Measurements from ENCODE around the gene CERK.
"Not testable (repeated sequence)": the region's sequence is repeated elsewhere in the genome, so short reads cannot be mapped to it uniquely, and the experiment has no call there.

CERK gene

DNA sequence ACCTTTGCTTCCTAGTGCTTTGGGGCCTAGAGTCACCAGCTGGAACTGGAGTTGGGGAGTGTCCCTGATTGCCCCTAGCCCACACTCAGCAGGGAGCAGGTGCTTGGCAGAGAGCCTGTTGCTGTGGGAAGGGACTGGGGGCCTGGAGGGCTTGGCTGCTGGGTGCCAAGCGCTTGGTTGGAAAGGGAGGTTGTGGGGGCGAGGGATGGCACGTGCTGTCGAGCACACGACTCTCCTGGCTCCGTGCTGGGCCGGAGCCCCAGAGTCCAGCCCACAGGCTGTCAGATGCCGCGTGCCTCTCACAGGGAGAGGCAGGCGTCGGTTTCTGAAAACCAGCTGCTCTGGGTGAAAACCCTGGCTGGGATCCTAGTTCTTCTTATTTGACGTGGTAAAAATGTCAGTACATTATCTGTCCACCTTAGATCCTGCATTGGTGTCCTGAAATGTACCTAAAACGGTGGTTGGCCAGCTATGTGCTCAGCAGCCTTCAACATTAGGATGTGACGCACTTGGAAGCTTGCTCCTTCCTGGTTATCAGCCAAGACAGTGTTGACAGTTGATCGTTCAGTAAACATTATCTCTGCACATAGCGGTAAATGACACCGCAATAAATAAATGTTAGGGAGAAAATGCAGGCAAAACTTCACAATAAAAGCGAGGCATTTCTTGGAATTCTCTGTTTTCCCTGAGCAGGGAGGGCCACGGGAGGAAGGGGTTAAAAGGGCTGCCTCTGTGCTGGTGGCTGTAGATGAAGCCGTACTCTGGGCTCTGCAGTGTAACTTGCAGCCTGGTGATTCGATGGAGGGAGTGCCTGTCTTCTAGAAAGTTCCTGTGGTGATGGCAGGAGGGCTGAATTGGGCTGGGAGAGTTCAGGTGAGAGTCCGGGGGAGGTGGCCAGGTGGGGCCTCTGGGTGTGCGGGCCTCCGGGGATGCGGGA lies 88.6 kb downstream of the CERK start (continued):
- TF ChIP-seq, protein P1, sequence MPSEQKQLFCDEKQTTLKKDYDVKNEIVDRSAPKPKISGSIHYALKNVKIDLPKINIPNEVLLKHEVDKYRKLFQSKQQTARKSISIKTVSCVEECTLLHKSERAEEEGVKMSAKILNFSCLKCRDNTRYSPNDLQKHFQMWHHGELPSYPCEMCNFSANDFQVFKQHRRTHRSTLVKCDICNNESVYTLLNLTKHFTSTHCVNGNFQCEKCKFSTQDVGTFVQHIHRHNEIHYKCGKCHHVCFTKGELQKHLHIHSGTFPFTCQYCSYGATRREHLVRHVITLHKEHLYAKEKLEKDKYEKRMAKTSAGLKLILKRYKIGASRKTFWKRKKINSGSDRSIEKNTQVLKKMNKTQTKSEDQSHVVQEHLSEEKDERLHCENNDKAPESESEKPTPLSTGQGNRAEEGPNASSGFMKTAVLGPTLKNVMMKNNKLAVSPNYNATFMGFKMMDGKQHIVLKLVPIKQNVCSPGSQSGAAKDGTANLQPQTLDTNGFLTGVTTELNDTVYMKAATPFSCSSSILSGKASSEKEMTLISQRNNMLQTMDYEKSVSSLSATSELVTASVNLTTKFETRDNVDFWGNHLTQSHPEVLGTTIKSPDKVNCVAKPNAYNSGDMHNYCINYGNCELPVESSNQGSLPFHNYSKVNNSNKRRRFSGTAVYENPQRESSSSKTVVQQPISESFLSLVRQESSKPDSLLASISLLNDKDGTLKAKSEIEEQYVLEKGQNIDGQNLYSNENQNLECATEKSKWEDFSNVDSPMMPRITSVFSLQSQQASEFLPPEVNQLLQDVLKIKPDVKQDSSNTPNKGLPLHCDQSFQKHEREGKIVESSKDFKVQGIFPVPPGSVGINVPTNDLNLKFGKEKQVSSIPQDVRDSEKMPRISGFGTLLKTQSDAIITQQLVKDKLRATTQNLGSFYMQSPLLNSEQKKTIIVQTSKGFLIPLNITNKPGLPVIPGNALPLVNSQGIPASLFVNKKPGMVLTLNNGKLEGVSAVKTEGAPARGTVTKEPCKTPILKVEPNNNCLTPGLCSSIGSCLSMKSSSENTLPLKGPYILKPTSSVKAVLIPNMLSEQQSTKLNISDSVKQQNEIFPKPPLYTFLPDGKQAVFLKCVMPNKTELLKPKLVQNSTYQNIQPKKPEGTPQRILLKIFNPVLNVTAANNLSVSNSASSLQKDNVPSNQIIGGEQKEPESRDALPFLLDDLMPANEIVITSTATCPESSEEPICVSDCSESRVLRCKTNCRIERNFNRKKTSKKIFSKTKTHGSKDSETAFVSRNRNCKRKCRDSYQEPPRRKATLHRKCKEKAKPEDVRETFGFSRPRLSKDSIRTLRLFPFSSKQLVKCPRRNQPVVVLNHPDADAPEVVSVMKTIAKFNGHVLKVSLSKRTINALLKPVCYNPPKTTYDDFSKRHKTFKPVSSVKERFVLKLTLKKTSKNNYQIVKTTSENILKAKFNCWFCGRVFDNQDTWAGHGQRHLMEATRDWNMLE (tag by site-specific recombination; conservative IDR thresholded peaks at IDR 0.05; ENCODE audit: low read depth), result no peak
- TF ChIP-seq ZNF585B (tag by site-specific recombination; IDR thresholded peaks at IDR 0.05), result 0 out of 2 replicates have a peak, but pooled peaks have one; percentile 20
- TF ChIP-seq, protein P2, sequence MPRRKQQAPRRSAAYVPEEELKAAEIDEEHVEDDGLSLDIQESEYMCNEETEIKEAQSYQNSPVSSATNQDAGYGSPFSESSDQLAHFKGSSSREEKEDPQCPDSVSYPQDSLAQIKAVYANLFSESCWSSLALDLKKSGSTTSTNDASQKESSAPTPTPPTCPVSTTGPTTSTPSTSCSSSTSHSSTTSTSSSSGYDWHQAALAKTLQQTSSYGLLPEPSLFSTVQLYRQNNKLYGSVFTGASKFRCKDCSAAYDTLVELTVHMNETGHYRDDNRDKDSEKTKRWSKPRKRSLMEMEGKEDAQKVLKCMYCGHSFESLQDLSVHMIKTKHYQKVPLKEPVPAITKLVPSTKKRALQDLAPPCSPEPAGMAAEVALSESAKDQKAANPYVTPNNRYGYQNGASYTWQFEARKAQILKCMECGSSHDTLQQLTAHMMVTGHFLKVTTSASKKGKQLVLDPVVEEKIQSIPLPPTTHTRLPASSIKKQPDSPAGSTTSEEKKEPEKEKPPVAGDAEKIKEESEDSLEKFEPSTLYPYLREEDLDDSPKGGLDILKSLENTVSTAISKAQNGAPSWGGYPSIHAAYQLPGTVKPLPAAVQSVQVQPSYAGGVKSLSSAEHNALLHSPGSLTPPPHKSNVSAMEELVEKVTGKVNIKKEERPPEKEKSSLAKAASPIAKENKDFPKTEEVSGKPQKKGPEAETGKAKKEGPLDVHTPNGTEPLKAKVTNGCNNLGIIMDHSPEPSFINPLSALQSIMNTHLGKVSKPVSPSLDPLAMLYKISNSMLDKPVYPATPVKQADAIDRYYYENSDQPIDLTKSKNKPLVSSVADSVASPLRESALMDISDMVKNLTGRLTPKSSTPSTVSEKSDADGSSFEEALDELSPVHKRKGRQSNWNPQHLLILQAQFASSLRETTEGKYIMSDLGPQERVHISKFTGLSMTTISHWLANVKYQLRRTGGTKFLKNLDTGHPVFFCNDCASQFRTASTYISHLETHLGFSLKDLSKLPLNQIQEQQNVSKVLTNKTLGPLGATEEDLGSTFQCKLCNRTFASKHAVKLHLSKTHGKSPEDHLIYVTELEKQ (tag by site-specific recombination; IDR thresholded peaks at IDR 0.05; ENCODE audit: borderline replicate concordance), result no peak
- no peak for TF ChIP-seq ZXDB (tag by site-specific recombination; IDR thresholded peaks at IDR 0.05)
- TF ChIP-seq, protein P3, sequence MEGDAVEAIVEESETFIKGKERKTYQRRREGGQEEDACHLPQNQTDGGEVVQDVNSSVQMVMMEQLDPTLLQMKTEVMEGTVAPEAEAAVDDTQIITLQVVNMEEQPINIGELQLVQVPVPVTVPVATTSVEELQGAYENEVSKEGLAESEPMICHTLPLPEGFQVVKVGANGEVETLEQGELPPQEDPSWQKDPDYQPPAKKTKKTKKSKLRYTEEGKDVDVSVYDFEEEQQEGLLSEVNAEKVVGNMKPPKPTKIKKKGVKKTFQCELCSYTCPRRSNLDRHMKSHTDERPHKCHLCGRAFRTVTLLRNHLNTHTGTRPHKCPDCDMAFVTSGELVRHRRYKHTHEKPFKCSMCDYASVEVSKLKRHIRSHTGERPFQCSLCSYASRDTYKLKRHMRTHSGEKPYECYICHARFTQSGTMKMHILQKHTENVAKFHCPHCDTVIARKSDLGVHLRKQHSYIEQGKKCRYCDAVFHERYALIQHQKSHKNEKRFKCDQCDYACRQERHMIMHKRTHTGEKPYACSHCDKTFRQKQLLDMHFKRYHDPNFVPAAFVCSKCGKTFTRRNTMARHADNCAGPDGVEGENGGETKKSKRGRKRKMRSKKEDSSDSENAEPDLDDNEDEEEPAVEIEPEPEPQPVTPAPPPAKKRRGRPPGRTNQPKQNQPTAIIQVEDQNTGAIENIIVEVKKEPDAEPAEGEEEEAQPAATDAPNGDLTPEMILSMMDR (tag by site-specific recombination; IDR thresholded peaks at IDR 0.05), result no peak
- no peak for TF ChIP-seq HOXA7 (CRISPR knock-in tag; IDR thresholded peaks at IDR 0.05; ENCODE audit: borderline replicate concordance)

DNA sequence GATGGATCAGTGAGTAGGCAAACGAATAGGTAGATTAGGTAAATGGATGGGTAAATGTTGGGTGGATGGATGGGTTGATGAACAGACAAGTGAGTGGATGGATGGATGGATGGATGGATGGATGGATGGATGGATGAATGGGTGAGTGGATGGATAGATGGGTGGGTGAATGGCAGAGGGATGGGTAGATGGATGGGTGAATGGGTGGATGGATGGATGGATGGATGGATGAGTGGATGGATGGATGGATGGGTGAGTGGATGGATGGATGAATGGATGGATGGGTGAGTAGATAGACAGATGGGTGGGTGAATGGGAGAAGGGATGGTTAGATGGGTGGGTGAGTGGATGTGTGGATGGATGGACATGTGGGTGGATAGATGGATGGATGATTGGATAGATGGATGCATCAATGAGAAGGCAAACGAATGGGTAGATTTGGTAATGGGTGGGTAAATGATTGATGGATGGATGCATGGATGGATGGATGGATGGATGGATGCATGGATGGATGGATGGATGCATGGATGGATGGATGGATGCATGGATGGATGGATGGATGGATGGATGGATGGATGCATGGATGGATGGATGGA lies 89.7 kb downstream of the CERK start:
- H3K9me3 ChIP-seq (ENCODE audit: control insufficient read depth, insufficient read depth, low read depth, low read length); H3K27ac ChIP-seq (ENCODE audit: extremely low read depth, low read depth, low read length); POLR2A ChIA-PET; H3K4me1 ChIP-seq (ENCODE audit: control insufficient read depth, insufficient read depth, low read length); H3K4me3 ChIP-seq (ENCODE audit: low read depth, low read length); CTCF ChIA-PET; H3K36me3 ChIP-seq (ENCODE audit: control insufficient read depth in 2 of 2, insufficient read depth in 1 of 2, low read length in 2 of 2): not testable (repeated sequence)
- TF ChIP-seq, protein P4, sequence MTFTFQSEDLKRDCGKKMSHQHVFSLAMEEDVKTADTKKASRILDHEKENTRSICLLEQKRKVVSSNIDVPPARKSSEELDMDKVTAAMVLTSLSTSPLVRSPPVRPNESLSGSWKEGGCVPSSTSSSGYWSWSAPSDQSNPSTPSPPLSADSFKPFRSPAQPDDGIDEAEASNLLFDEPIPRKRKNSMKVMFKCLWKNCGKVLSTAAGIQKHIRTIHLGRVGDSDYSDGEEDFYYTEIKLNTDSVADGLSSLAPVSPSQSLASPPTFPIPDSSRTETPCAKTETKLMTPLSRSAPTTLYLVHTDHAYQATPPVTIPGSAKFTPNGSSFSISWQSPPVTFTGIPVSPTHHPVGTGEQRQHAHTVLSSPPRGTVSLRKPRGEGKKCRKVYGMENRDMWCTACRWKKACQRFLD (tag by site-specific recombination; IDR thresholded peaks at IDR 0.05), result peak; percentile 19; the same call in 1 of the 2 replicates
- TF ChIP-seq ZNF366 (tag by site-specific recombination; conservative IDR thresholded peaks at IDR 0.05) (peak; percentile 100), ZBTB7A (tag by site-specific recombination; IDR thresholded peaks at IDR 0.05; ENCODE audit: low read depth) (0 out of 2 replicates have a peak, but pooled peaks have one; percentile 15), ZNF530 (tag by site-specific recombination; IDR thresholded peaks at IDR 0.05; ENCODE audit: low read depth) (0 out of 2 replicates have a peak, but pooled peaks have one; percentile 8), ZNF248 (tag by site-specific recombination; IDR thresholded peaks at IDR 0.05) (peak; percentile 75; the same call in 1 of the 2 replicates), ZBTB17 (tag by site-specific recombination; IDR thresholded peaks at IDR 0.05) (peak; percentile 99)
- TF ChIP-seq, protein P5, sequence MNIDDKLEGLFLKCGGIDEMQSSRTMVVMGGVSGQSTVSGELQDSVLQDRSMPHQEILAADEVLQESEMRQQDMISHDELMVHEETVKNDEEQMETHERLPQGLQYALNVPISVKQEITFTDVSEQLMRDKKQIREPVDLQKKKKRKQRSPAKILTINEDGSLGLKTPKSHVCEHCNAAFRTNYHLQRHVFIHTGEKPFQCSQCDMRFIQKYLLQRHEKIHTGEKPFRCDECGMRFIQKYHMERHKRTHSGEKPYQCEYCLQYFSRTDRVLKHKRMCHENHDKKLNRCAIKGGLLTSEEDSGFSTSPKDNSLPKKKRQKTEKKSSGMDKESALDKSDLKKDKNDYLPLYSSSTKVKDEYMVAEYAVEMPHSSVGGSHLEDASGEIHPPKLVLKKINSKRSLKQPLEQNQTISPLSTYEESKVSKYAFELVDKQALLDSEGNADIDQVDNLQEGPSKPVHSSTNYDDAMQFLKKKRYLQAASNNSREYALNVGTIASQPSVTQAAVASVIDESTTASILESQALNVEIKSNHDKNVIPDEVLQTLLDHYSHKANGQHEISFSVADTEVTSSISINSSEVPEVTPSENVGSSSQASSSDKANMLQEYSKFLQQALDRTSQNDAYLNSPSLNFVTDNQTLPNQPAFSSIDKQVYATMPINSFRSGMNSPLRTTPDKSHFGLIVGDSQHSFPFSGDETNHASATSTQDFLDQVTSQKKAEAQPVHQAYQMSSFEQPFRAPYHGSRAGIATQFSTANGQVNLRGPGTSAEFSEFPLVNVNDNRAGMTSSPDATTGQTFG (tag by site-specific recombination; IDR thresholded peaks at IDR 0.05; ENCODE audit: borderline replicate concordance), result peak; percentile 22; the same call in 1 of the 2 replicates
- TF ChIP-seq, protein P6, sequence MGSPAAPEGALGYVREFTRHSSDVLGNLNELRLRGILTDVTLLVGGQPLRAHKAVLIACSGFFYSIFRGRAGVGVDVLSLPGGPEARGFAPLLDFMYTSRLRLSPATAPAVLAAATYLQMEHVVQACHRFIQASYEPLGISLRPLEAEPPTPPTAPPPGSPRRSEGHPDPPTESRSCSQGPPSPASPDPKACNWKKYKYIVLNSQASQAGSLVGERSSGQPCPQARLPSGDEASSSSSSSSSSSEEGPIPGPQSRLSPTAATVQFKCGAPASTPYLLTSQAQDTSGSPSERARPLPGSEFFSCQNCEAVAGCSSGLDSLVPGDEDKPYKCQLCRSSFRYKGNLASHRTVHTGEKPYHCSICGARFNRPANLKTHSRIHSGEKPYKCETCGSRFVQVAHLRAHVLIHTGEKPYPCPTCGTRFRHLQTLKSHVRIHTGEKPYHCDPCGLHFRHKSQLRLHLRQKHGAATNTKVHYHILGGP (tag by site-specific recombination; IDR thresholded peaks at IDR 0.05), result peak; percentile 25; the same call in 1 of the 2 replicates

All from HEK293 (cell line).